Muscle of arm (tissue), 12 donors: Measurements from ENCODE around the gene KCNH8. TPM values are rescaled to one million over a fixed set of nuclear protein-coding genes. Genes with fewer than 3 reads are reported as not detected.

Source experiments
- DNase-seq: peaks from one replicate; pipeline ENCODE4 v3.0.0-alpha.2; 2013
- polyA plus RNA-seq, 12 donors: library from polyadenylated mRNA; unstranded; fragments of 120-200 nt; gene quantifications; one replicate each; pipeline ENCODE4 v1.2.1, GENCODE V29; 2013; ENCODE audit not compliant: insufficient read length in 12 of 12

The KCNH8 gene
- polyA plus RNA-seq, 12 donors = 0.08 to 1.8 (median 0.20) TPM; not detected in 2

GRCh38 chr3:19364148-19364547 is 215.8 kb downstream of the KCNH8 start:
- no peak for DNase-seq

- no peak for DNase-seq
Observed at GRCh38 chr3:19365471-19365870, 217.2 kb downstream of the KCNH8 start.

GRCh38 chr3:19384868-19385267 is 236.6 kb downstream of the KCNH8 start:
- no peak for DNase-seq

- no peak for DNase-seq
Observed at GRCh38 chr3:19392150-19392549, 243.8 kb downstream of the KCNH8 start.

GRCh38 chr3:19394946-19395345 is 246.6 kb downstream of the KCNH8 start:
- no peak for DNase-seq

- DNase-seq = no peak
Observed at GRCh38 chr3:19396726-19397125, 248.4 kb downstream of the KCNH8 start.

- DNase-seq = no peak
Observed at GRCh38 chr3:19399356-19399755, 251.0 kb downstream of the KCNH8 start.

GRCh38 chr3:19399836-19400235 is 251.5 kb downstream of the KCNH8 start:
- DNase-seq = no peak

GRCh38 chr3:19420159-19420558 is 271.8 kb downstream of the KCNH8 start:
- no peak for DNase-seq

GRCh38 chr3:19425825-19426224 is 277.5 kb downstream of the KCNH8 start:
- DNase-seq = no peak

GRCh38 chr3:19427422-19428149 is 279.3 kb downstream of the KCNH8 start:
- DNase-seq = no peak

GRCh38 chr3:19428729-19429128 is 280.4 kb downstream of the KCNH8 start:
- no peak for DNase-seq

GRCh38 chr3:19432669-19433068 is 284.4 kb downstream of the KCNH8 start:
- DNase-seq = no peak

- DNase-seq = no peak
Observed at GRCh38 chr3:19436746-19437145, 288.4 kb downstream of the KCNH8 start.

- DNase-seq = no peak
Observed at GRCh38 chr3:19439944-19440343, 291.6 kb downstream of the KCNH8 start.

GRCh38 chr3:19446138-19446537 is 297.8 kb downstream of the KCNH8 start:
- no peak for DNase-seq

GRCh38 chr3:19446687-19447086 is 298.4 kb downstream of the KCNH8 start:
- no peak for DNase-seq

- DNase-seq = no peak
Observed at GRCh38 chr3:19455546-19455945, 307.2 kb downstream of the KCNH8 start.

GRCh38 chr3:19456738-19457137 is 308.4 kb downstream of the KCNH8 start:
- DNase-seq = no peak

GRCh38 chr3:19457449-19457848 is 309.1 kb downstream of the KCNH8 start:
- DNase-seq = no peak

GRCh38 chr3:19467761-19468160 is 319.5 kb downstream of the KCNH8 start:
- no peak for DNase-seq

GRCh38 chr3:19471138-19471537 is 322.8 kb downstream of the KCNH8 start:
- no peak for DNase-seq

- no peak for DNase-seq
Observed at GRCh38 chr3:19473971-19474580, 325.8 kb downstream of the KCNH8 start.

- no peak for DNase-seq
Observed at GRCh38 chr3:19476281-19476680, 328.0 kb downstream of the KCNH8 start.
